ENCODE measurements around the gene TNPO3. TPM values are rescaled to one million over a fixed set of nuclear protein-coding genes. Genes with fewer than 3 reads are reported as not detected.

Gene TNPO3
- total and polyA plus RNA-seq, 12 donors: 10.6 to 61.1 (median 41.8) TPM

DNA sequence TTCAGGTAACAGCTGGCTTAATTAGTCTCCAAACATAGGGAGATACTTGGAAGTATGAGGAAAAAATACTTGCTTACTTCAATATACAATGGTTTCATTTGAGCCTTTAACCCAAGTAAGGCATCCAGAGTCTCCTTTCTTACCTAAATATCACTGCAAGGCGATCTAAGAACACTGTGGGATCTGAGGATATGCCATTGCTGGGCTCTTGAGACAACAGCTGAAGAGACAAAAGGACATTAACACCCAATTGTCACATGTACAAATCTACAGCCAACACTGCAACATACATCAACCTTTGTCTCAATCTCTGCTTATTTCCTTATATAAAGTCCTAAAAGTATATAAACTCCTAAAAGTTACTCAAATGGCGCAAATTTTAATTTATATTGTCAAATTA, 72.8 kb downstream of the TNPO3 start:
- Histone ChIP-seq H3K36me3 (replicated peaks in 1 of 2) (peaks cover 0 to 76% of the 10 kb centered on the region in 2 donors), H3K27ac (no peak overlapping the region), H3K4me3 (no peak overlapping the region), H3K27me3 (no peaks in the 10 kb centered on the region), H3K9me3 (replicated peaks in 1 of 3) (no peaks in the 10 kb centered on the region), H3K4me1 (replicated peaks in 1 of 2) (no peaks in the 10 kb centered on the region)
- DNase-seq: no peak
- WGBS, 4 donors: 94 to 98% (median 97%) methylated on average over 2 of the region's 2 CpGs
- TF ChIP-seq POLR2A (IDR thresholded peaks at IDR 0.05): no peak
- TF ChIP-seq, protein P1, sequence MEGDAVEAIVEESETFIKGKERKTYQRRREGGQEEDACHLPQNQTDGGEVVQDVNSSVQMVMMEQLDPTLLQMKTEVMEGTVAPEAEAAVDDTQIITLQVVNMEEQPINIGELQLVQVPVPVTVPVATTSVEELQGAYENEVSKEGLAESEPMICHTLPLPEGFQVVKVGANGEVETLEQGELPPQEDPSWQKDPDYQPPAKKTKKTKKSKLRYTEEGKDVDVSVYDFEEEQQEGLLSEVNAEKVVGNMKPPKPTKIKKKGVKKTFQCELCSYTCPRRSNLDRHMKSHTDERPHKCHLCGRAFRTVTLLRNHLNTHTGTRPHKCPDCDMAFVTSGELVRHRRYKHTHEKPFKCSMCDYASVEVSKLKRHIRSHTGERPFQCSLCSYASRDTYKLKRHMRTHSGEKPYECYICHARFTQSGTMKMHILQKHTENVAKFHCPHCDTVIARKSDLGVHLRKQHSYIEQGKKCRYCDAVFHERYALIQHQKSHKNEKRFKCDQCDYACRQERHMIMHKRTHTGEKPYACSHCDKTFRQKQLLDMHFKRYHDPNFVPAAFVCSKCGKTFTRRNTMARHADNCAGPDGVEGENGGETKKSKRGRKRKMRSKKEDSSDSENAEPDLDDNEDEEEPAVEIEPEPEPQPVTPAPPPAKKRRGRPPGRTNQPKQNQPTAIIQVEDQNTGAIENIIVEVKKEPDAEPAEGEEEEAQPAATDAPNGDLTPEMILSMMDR (IDR thresholded peaks at IDR 0.05): no peak
- intact Hi-C loops (cut with DNase I): no loop called here

- Histone ChIP-seq H3K27me3 (no peaks in the 10 kb centered on the region), H3K9me3 (replicated peaks in 1 of 3) (no peaks in the 10 kb centered on the region), H3K36me3 (replicated peaks in 1 of 2) (peaks cover 0 to 86% of the 10 kb centered on the region in 2 donors), H3K4me3 (no peak overlapping the region), H3K4me1 (replicated peaks in 1 of 2) (no peaks in the 10 kb centered on the region), H3K27ac (no peak overlapping the region)
- DNase-seq: no peak
- WGBS, 4 donors: 77 to 91% (median 84%) methylated on average over 7 of the region's 7 CpGs
- TF ChIP-seq POLR2A (IDR thresholded peaks at IDR 0.05): no peak
- TF ChIP-seq, protein P1 (IDR thresholded peaks at IDR 0.05): no peak
- intact Hi-C loops (cut with DNase I): no loop called here
Observed at GRCh38 chr7:128974241-128974934, 80.5 kb downstream of the TNPO3 start.

- WGBS, 4 donors: 88 to 100% (median 97%) methylated on average over 1 of the region's 1 CpG
- DNase-seq: no peak
- no peak overlapping the region for H3K27ac ChIP-seq
- TF ChIP-seq, protein P1 (IDR thresholded peaks at IDR 0.05): no peak
- TF ChIP-seq POLR2A (IDR thresholded peaks at IDR 0.05): no peak
- peaks cover 0 to 2% of the 10 kb centered on the region in 2 donors for H3K4me1 ChIP-seq (replicated peaks in 1 of 2)
- no peak overlapping the region for H3K4me3 ChIP-seq
- no peaks in the 10 kb centered on the region for H3K27me3 ChIP-seq
- intact Hi-C loops (cut with DNase I): no loop called here
- peaks cover 0 to 78% of the 10 kb centered on the region in 2 donors for H3K36me3 ChIP-seq (replicated peaks in 1 of 2)
- H3K9me3 ChIP-seq (replicated peaks in 1 of 3): no peaks in the 10 kb centered on the region
Observed at GRCh38 chr7:128968624-128969023, 86.3 kb downstream of the TNPO3 start.

- Histone ChIP-seq H3K36me3 (replicated peaks in 1 of 2) (peaks cover 0 to 44% of the 10 kb centered on the region in 2 donors), H3K27ac (no peak overlapping the region), H3K4me3 (no peak overlapping the region), H3K27me3 (no peaks in the 10 kb centered on the region), H3K4me1 (replicated peaks in 1 of 2) (peaks cover 0 to 8% of the 10 kb centered on the region in 2 donors), H3K9me3 (replicated peaks in 1 of 3) (no peaks in the 10 kb centered on the region)
- DNase-seq: no peak
- intact Hi-C loops (cut with DNase I): no loop called here
- 67 to 93% (median 92%) methylated on average over 1 of the region's 1 CpG for WGBS, 4 donors
- TF ChIP-seq POLR2A (IDR thresholded peaks at IDR 0.05): no peak
Observed at GRCh38 chr7:128963327-128963757, 91.6 kb downstream of the TNPO3 start.

DNA sequence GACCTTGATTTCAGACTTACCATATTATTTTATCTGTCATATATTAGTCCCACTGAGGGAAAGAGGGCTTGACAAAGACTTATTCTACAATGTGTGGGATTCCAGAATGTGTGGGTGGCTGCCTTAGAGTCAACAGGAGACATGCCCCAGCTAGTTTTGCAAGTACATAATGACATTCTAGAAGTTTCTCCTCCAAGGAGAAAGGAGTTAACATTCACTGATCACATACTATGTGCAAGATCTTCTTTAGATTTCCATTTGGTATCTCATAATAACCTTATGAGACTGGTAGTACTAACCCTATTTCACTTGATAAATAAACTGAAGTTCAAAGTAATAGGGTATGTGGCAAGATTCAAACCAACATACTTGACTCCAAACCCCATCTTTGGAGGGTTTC, 92.0 kb downstream of the TNPO3 start:
- intact Hi-C loops (cut with DNase I): no loop called here
- Histone ChIP-seq H3K9me3 (replicated peaks in 1 of 3) (no peaks in the 10 kb centered on the region), H3K36me3 (replicated peaks in 1 of 2) (peaks cover 0 to 42% of the 10 kb centered on the region in 2 donors), H3K27me3 (no peaks in the 10 kb centered on the region), H3K27ac (no peak overlapping the region), H3K4me1 (replicated peaks in 1 of 2) (peaks cover 0 to 8% of the 10 kb centered on the region in 2 donors), H3K4me3 (no peak overlapping the region)
- no peak for TF ChIP-seq POLR2A (IDR thresholded peaks at IDR 0.05)
- TF ChIP-seq, protein P1 (IDR thresholded peaks at IDR 0.05): no peak
- no peak for DNase-seq

Data from adrenal gland (tissue), 12 donors.